ENCODE results near the gene MSANTD1.

The MSANTD1 gene

GRCh38 chr4:3267576-3268394 is 18.8 kb downstream of the MSANTD1 start:
- DNase-seq = no peak

- no peak for DNase-seq
These were observed 19.6 kb downstream of the MSANTD1 start for GRCh38 chr4:3268395-3269104.

GRCh38 chr4:3269105-3269927 is 20.4 kb downstream of the MSANTD1 start:
- DNase-seq = no peak

- DNase-seq = no peak
These were observed 21.1 kb downstream of the MSANTD1 start for GRCh38 chr4:3269991-3270611.

GRCh38 chr4:3271131-3271530 is 22.2 kb downstream of the MSANTD1 start:
- no peak for DNase-seq

GRCh38 chr4:3276986-3277385 is 28.0 kb downstream of the MSANTD1 start:
- DNase-seq = no peak

GRCh38 chr4:3280466-3280865 is 31.5 kb downstream of the MSANTD1 start:
- DNase-seq = no peak

- no peak for DNase-seq
These were observed 34.5 kb downstream of the MSANTD1 start for GRCh38 chr4:3283483-3283882.

- DNase-seq = no peak
These were observed 35.0 kb downstream of the MSANTD1 start for GRCh38 chr4:3283916-3284315.

- no peak for DNase-seq
These were observed 36.0 kb downstream of the MSANTD1 start for GRCh38 chr4:3284734-3285557.

- DNase-seq = peak in 1 of 2 donors; percentile 69
These were observed 36.8 kb downstream of the MSANTD1 start for GRCh38 chr4:3285558-3286334.

- no peak for DNase-seq
These were observed 37.6 kb downstream of the MSANTD1 start for GRCh38 chr4:3286335-3287175.

GRCh38 chr4:3287271-3287971 is 38.5 kb downstream of the MSANTD1 start:
- no peak for DNase-seq

- DNase-seq = no peak
These were observed 39.1 kb downstream of the MSANTD1 start for GRCh38 chr4:3287972-3288570.

GRCh38 chr4:3288571-3289094 is 39.7 kb downstream of the MSANTD1 start:
- no peak for DNase-seq

- DNase-seq = no peak
These were observed 41.5 kb downstream of the MSANTD1 start for GRCh38 chr4:3290476-3290875.

- no peak for DNase-seq
These were observed 41.9 kb downstream of the MSANTD1 start for GRCh38 chr4:3290889-3291321.

- DNase-seq = no peak
These were observed 42.5 kb downstream of the MSANTD1 start for GRCh38 chr4:3291411-3291968.

All from CD4-positive, alpha-beta T cell treated with Interleukin-1 beta for 1 hour (primary cell).